Skeletal muscle tissue (tissue), 4 donors: Measurements from ENCODE around the gene FOXF2. TPM values are rescaled to one million over a fixed set of nuclear protein-coding genes. Genes with fewer than 3 reads are reported as not detected.

ENCODE experiments used
- H3K27ac ChIP-seq: one replicate; pipeline ENCODE4 v1.7.0; 2013; ENCODE audit warnings: mild to moderate bottlenecking, low read depth, low read length, inconsistent platforms
- H3K27me3 ChIP-seq, 3 donors: one replicate each; pipeline ENCODE4 v1.7.0; 2013; ENCODE audit warnings: low read length in 3 of 3; ENCODE audit not compliant: control insufficient read depth in 3 of 3, insufficient read depth in 3 of 3
- H3K36me3 ChIP-seq, 3 donors: one replicate each; pipeline ENCODE4 v1.7.0; 2013; ENCODE audit warnings: low read length in 3 of 3; ENCODE audit not compliant: control insufficient read depth in 3 of 3, insufficient read depth in 3 of 3
- H3K4me1 ChIP-seq, 3 donors: one replicate each; pipeline ENCODE4 v1.7.0; 2013; ENCODE audit warnings: low read length in 3 of 3, mild to moderate bottlenecking in 3 of 3; ENCODE audit not compliant: control insufficient read depth in 3 of 3, insufficient read depth in 3 of 3
- H3K4me3 ChIP-seq, 3 donors: one replicate each; pipeline ENCODE4 v1.7.0; 2013; ENCODE audit warnings: low read length in 3 of 3
- H3K9ac ChIP-seq, 3 donors: one replicate each; pipeline ENCODE4 v1.7.0; 2013; ENCODE audit warnings: low read length in 3 of 3, mild to moderate bottlenecking in 3 of 3, moderate library complexity in 2 of 3, low read depth in 1 of 3
- H3K9me3 ChIP-seq, 3 donors: one replicate each; pipeline ENCODE4 v1.7.0; 2013; ENCODE audit warnings: low read length in 3 of 3; ENCODE audit not compliant: control insufficient read depth in 3 of 3
- total RNA-seq: library from RNA; depleted of rRNA; stranded (reverse); fragments of >200 nt; gene quantifications from one replicate; pipeline ENCODE4 v1.2.3, GENCODE V29; 2014
- donor health status: Osteomylitis.

The FOXF2 gene
- total RNA-seq, 1 donor from 2014 or later = 0.52 TPM

DNA sequence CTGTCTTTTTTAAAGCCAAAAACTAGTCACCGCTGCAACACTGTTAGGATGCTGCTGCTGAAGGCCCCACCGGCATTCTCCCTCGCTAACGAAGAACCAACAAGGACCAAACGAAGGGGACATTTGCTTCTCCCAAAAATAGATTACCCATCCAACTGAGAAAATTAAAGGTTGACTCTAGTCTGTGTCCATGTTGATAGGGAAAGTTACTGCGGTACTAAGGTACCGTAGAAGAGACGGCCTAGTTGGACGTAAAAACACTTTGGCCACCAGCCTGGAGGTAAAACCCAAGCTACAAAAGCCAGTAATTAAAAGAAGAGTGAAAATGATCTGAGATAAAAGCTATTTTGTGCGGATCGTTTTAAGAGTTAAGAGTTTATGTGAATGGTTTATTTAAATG lies 11.8 kb upstream of the FOXF2 start:
- no peaks in the 10 kb centered on the region for H3K36me3 ChIP-seq
- H3K9ac ChIP-seq = no peak overlapping the region
- peaks cover 74 to 89% (median 84%) of the 10 kb centered on the region in 3 donors for H3K27me3 ChIP-seq
- no peak overlapping the region for H3K27ac ChIP-seq
- peaks cover 0 to 33% (median 24%) of the 10 kb centered on the region in 3 donors for H3K4me1 ChIP-seq
- peaks cover 0 to 2% (median 0%) of the 10 kb centered on the region in 3 donors for H3K9me3 ChIP-seq
- no peak overlapping the region for H3K4me3 ChIP-seq

DNA sequence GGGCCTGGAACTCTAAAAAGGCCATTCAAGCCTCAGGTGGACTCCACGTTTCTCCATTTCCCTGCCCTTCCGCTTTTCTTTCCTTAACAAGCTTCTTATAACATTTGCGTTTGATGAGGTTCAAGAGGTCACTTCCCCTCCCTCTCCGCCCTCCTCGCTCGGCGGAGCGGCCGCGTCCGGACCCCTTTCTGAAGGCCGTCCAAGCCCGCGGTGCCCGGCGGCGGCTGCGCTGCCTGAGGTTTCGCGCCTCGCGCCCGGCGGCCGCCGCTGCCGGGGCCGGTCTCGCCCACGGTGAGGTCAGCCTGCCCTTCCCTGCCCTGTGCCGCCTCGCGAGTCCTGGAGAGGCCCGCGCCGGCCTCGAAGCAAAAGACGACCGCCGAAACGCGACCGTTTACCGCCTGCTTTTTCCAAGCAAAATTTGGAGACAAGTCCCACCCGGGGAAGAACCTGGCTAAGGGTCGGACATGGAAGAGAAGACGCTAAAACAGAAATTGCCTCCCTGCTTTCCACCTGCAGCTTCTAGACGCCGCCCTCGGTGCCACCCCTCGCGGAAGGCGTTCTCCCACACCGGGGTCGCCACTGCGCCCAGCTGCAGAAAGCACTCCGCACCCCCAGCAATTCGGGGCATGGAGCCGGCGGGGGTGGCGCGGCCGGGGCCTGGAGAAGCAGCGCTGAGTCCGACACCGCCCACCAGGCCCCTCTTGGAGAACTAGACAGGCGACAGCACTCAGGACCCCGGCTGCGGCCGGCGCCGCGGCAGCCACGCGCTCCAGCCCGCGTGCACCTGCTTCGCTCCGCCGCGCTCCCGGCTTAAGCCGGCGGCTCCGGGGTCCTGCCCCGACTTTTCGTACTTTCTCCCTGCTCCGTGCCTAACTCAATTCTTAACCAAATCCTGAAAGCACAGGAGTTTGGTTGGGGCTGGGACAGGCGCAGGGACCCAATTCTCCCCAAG lies 11.0 kb upstream of the FOXF2 start:
- Histone ChIP-seq H3K4me3 (peak overlapping the region in 1 of 3 donors; percentile 29), H3K36me3 (no peaks in the 10 kb centered on the region)

DNA sequence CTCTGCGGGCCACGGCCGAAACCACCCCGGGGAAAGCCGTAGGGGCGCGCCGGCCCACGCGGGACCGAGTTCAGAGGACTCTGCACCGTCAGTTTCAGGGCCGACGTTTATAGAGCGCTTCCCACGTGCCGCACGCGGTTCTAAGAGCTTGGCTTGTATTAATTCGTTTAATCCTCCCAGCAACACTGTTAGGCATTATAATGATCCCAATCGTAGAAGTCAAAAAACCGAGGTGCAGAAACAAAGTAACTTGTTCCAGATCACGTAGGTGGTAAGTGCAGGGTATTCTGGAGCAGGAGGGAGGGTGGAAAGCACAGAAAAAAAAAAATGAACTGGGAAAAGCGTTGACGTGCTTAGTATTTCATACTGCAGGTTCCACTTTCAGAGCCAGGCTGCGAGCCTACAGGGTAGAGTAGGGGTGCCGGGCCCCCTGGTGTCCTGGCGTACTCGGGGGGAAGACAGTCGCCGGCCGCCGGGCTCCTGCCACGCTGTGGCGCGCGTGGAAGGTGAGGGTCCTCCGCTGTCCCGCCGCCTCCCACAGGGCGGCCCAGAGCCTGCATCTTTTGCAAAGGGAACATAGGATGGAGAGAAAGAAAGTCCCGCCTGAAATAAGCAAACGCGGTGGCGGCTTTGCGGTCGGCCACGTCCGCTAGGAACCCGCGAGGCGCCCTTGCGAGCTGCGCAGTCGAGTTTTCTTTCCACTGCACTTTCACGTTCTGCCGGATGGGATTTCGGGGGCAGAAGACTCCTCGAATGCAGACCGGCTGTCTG lies 10.2 kb upstream of the FOXF2 start:
- Histone ChIP-seq H3K9me3 (no peaks in the 10 kb centered on the region), H3K27ac (no peak overlapping the region), H3K4me3 (no peak overlapping the region), H3K4me1 (peaks cover 0 to 38% (median 27%) of the 10 kb centered on the region in 3 donors), H3K27me3 (peaks cover 88 to 93% (median 91%) of the 10 kb centered on the region in 3 donors), H3K9ac (peak overlapping the region in 1 of 3 donors; percentile 5), H3K36me3 (no peaks in the 10 kb centered on the region)

More for the DNA sequence above, 11.0 kb upstream of the FOXF2 start:
- H3K27ac ChIP-seq = no peak overlapping the region
- no peaks in the 10 kb centered on the region for H3K9me3 ChIP-seq
- H3K9ac ChIP-seq = no peak overlapping the region
- H3K27me3 ChIP-seq = peaks cover 82 to 93% (median 89%) of the 10 kb centered on the region in 3 donors
- peaks cover 0 to 38% (median 27%) of the 10 kb centered on the region in 3 donors for H3K4me1 ChIP-seq

DNA sequence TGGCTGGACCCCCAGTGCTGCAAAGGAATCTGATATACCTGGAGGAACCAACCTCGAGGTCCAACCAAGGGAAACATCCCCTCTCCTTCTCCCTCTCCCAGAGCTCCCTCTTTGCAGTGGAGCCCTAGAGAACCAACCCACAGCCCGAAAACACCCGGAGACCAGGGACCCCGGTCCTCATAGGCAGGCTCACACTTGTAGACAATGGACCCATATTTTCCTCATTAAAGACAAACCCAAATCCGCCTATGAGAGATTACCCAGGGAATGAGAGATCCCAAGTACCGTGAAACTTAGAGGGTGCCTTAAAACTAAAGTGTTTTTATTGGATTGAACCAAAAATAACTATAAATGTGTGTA lies 9.6 kb upstream of the FOXF2 start:
- no peaks in the 10 kb centered on the region for H3K9me3 ChIP-seq
- peaks cover 0 to 38% (median 27%) of the 10 kb centered on the region in 3 donors for H3K4me1 ChIP-seq
- H3K4me3 ChIP-seq = no peak overlapping the region
- peaks cover 90 to 93% (median 91%) of the 10 kb centered on the region in 3 donors for H3K27me3 ChIP-seq
- no peak overlapping the region for H3K27ac ChIP-seq
- no peaks in the 10 kb centered on the region for H3K36me3 ChIP-seq
- H3K9ac ChIP-seq = no peak overlapping the region

DNA sequence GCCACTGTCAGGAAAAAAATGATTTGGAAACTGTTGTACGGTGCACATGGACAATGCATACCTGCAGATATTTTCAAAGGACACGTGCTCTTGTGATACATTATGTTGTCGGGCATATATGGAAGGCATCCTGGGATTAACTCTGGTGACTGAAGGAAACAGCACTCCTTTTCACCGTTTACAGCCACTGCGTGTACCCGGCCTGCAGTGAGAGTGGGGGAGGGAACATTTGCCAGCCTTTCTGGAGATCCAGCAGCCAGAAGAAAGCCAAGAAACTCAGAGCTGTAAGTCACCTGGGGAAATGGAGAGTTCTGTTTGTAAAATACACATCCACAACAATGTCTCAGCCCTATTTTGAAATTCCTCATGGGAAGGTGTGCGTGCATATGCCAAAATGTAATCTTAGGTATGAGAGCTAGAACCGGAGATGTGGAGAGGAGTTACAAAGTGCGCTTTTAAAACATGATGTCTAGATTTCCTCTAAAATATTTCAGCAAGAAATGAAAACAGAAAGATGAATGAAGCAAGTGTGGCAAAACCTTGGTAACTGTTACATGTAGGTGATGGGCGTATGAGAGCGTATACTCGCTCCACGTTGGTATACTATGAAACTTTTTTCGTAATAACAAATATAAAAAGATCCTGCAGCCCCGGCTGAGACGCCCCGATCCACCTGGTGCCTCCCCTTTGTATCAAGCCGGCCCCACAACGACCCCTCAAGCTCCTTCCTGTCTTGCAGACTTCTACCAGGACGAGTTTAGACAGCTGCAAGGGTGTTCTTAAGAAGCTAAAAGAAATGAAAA lies 8.6 kb upstream of the FOXF2 start:
- Histone ChIP-seq H3K36me3 (no peaks in the 10 kb centered on the region), H3K4me3 (no peak overlapping the region), H3K9ac (no peak overlapping the region), H3K27me3 (peaks cover 91 to 98% (median 94%) of the 10 kb centered on the region in 3 donors), H3K4me1 (peaks cover 0 to 38% (median 27%) of the 10 kb centered on the region in 3 donors), H3K27ac (no peak overlapping the region), H3K9me3 (no peaks in the 10 kb centered on the region)

DNA sequence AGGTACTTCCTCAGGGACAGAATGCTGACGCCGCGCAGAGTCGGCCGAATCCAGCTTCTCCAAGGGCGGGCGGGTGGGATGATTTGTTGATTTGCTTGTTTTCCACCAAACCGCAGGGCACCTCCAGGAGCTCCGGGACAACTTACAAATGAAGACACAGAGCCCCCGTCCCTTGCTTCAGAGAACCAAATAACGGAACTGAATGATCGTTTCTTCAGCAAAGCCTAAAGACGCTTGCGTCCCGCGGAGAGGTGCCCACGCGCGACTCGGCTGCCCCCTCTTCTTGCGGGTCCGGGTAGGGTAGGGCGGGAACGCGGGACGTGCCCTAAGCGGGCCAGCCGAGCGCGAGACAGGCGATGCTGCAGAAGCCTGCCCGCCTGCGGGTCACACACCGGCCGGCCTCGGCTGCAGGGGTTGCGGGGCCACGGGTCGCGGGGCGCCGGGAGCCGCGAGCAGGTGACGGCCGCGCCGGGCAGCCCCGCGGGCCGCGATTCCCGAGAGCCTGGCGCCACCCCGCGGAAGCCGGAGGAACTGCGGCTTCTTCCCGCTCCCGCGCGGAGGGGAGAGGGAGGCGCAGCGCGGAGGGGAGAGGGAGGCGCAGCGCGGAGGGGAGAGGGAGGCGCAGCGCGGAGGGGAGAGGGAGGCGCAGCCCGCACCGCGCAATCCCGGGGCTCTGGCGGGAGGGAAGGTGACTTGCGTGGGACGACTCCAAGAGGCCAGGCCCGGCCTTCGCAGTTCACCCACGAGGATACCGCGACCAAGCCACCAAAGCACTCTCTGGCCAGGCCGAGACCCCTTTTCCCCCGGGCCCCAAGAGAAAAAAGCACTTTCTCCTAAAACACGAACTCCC lies 7.7 kb upstream of the FOXF2 start:
- H3K36me3 ChIP-seq = no peaks in the 10 kb centered on the region
- peak overlapping the region in 2 of 3 donors; percentile 29 to 43 for H3K4me3 ChIP-seq
- H3K4me1 ChIP-seq = peaks cover 0 to 38% (median 27%) of the 10 kb centered on the region in 3 donors
- no peaks in the 10 kb centered on the region for H3K9me3 ChIP-seq
- peaks cover 90 to 97% (median 95%) of the 10 kb centered on the region in 3 donors for H3K27me3 ChIP-seq
- no peak overlapping the region for H3K9ac ChIP-seq
- H3K27ac ChIP-seq = no peak overlapping the region

DNA sequence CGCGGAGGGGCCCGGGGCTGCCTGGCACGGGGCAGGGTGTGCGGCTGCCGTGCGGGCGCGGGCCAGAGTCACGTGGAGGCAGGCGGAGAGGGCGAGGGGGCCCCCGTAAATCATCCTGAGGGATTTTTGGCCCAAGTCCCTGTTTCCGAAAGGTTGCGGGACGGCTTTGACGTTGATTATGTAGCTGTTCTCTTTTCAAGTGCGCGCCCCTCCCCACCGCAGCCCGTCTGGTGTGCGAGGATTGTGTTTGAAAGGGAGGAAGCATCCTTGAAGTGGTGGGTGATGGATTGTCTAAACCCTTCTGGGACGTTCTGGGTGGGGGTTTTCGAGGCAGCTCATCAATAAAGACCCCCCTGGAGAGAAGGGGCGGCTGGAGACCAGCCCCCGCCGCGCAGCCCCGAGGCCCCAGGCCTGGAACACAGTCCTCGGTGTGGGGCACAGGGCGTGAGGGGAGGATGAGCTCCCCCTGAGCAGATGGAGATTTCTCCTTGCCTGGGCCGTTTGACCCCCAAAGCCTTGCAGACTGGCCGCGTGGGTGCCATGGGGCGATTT lies 7.0 kb upstream of the FOXF2 start:
- peak overlapping the region in 1 of 3 donors; percentile 29 for H3K4me3 ChIP-seq
- peaks cover 0 to 38% (median 27%) of the 10 kb centered on the region in 3 donors for H3K4me1 ChIP-seq
- no peaks in the 10 kb centered on the region for H3K36me3 ChIP-seq
- no peak overlapping the region for H3K9ac ChIP-seq
- H3K9me3 ChIP-seq = no peaks in the 10 kb centered on the region
- peaks cover 89 to 97% (median 96%) of the 10 kb centered on the region in 3 donors for H3K27me3 ChIP-seq
- no peak overlapping the region for H3K27ac ChIP-seq

DNA sequence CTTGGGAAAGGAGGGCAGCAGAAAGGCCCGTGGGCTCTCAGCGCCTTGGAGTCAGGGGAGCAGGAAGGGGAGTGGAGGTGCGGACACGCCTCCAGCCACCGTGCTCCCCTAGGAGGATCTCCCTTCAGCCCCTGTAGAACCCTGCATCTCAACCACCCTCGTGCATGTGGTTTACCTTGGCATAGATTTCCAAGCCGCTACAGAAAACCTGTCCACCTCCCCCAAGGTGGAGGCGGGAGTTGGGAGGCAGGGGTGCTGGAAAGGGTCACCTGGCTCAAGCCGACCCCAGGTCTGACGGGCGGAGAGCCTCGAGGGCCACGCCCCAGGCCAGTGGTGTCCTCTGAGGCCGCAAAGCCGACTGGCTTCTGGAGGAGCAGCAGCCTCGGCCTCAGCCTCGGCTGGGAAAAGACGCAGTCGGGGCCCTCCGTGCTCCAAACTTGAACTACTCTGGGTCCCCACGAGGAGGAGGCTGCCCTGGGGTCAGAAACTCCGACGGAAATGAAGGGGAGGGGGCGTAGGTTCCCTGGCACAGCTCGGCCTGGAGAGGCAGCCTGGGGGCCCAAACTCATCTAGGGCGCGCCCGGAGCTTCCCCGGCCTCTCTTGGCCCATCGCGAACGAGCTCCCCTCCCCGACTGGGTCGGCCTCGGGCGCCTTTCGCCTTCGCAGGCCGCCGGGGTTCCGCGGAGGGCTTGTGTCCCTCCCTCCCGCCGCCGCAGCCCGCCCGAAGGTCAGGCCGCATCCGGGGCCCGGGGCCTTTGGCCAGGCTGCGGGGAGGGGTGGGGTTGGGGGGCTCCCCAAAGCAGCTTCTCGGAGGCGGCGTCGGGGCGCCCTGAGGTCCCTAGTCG lies 6.3 kb upstream of the FOXF2 start:
- H3K27me3 ChIP-seq = peaks cover 88 to 95% (median 94%) of the 10 kb centered on the region in 3 donors
- H3K4me3 ChIP-seq = no peak overlapping the region
- H3K9me3 ChIP-seq = no peaks in the 10 kb centered on the region
- H3K27ac ChIP-seq = no peak overlapping the region
- H3K36me3 ChIP-seq = no peaks in the 10 kb centered on the region
- peaks cover 0 to 35% (median 27%) of the 10 kb centered on the region in 3 donors for H3K4me1 ChIP-seq
- no peak overlapping the region for H3K9ac ChIP-seq
